ENCODE measurements around the gene PHACTR2. TPM values are rescaled to one million over a fixed set of nuclear protein-coding genes. Genes with fewer than 3 reads are reported as not detected.

Gene PHACTR2
- total RNA-seq, 2 experiments from 2014 or later: 19.6 to 25.0 TPM

- Mint-ChIP-seq H3K27me3 (no peaks in the 10 kb centered on the region), H3K9me3 (no peaks in the 10 kb centered on the region), H3K27ac (no peak overlapping the region), H3K4me1 (ENCODE audit: low read depth) (no peaks in the 10 kb centered on the region), H3K36me3 (ENCODE audit: low read depth) (peaks cover 62% of the 10 kb centered on the region), H3K4me3 (no peak overlapping the region)
- peaks cover 48% of the 10 kb centered on the region for H3K36me3 ChIP-seq (ENCODE audit: insufficient read depth, low read length)
- no peaks in the 10 kb centered on the region for H3K9me3 ChIP-seq (ENCODE audit: control insufficient read depth in 1 of 2, insufficient read depth in 1 of 2, low read length in 2 of 2)
- intact Hi-C loops (cut with DNase I, micrococcal nuclease): no loop called here
- H3K4me3 ChIP-seq (ENCODE audit: low read length): no peak overlapping the region
- no peak for DNase-seq
- POLR2A ChIA-PET: no interaction called here
- no peak overlapping the region for H3K27ac ChIP-seq (ENCODE audit: low read depth in 1 of 2, low read length in 2 of 2)
- H3K27me3 ChIP-seq (ENCODE audit: control insufficient read depth in 1 of 2, insufficient read depth in 2 of 2, low read length in 2 of 2): no peaks in the 10 kb centered on the region
- no peak for TF ChIP-seq CTCF (IDR thresholded peaks at IDR 0.05)
- H3K4me1 ChIP-seq (ENCODE audit: insufficient read depth, low read length): no peaks in the 10 kb centered on the region
- no peak for ATAC-seq (ENCODE audit: poor library complexity)
- CTCF ChIA-PET: no interaction called here
These were observed 95.9 kb downstream of the PHACTR2 start for GRCh38 chr6:143773506-143774150.

DNA sequence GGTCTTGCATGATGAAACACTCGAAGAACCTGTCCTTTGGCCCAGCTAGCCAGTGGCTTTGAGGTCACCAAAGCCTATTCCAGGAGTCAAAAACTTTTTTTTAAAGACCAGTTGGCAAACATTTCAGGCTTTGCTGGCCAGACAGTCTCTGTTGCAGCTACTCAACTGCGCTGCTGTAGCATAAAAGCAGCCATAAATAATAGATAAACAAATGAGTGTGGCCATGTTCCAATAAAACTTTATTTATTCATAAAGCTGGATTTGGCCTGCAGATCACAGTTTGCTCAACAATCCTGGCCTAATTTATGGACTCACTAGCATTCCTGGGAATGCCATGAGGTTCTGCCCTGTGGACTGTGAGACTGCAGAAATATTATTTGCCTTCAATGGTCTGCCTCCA lies 96.6 kb downstream of the PHACTR2 start:
- POLR2A ChIA-PET: no interaction called here

GRCh38 chr6:143775336-143775735 lies 97.6 kb downstream of the PHACTR2 start:
- ChIA-PET POLR2A (no interaction called here), CTCF (no interaction called here)
- no peaks in the 10 kb centered on the region for H3K27me3 ChIP-seq (ENCODE audit: control insufficient read depth in 1 of 2, insufficient read depth in 2 of 2, low read length in 2 of 2)
- H3K36me3 ChIP-seq (ENCODE audit: insufficient read depth, low read length): peaks cover 55% of the 10 kb centered on the region
- no peaks in the 10 kb centered on the region for H3K9me3 ChIP-seq (ENCODE audit: control insufficient read depth in 1 of 2, insufficient read depth in 1 of 2, low read length in 2 of 2)
- Mint-ChIP-seq H3K36me3 (ENCODE audit: low read depth) (peaks cover 64% of the 10 kb centered on the region), H3K4me1 (ENCODE audit: low read depth) (no peaks in the 10 kb centered on the region), H3K27ac (no peak overlapping the region), H3K27me3 (no peaks in the 10 kb centered on the region), H3K9me3 (no peaks in the 10 kb centered on the region), H3K4me3 (no peak overlapping the region)
- no peak overlapping the region for H3K27ac ChIP-seq (ENCODE audit: low read depth in 1 of 2, low read length in 2 of 2)
- TF ChIP-seq CTCF (IDR thresholded peaks at IDR 0.05): no peak
- H3K4me3 ChIP-seq (ENCODE audit: low read length): no peak overlapping the region
- no peak for ATAC-seq (ENCODE audit: poor library complexity)
- intact Hi-C loops (cut with DNase I, micrococcal nuclease): no loop called here
- no peaks in the 10 kb centered on the region for H3K4me1 ChIP-seq (ENCODE audit: insufficient read depth, low read length)
- no peak for DNase-seq

More for the DNA sequence above, 96.6 kb downstream of the PHACTR2 start:
- no peaks in the 10 kb centered on the region for H3K9me3 ChIP-seq (ENCODE audit: control insufficient read depth in 1 of 2, insufficient read depth in 1 of 2, low read length in 2 of 2)
- H3K27me3 ChIP-seq (ENCODE audit: control insufficient read depth in 1 of 2, insufficient read depth in 2 of 2, low read length in 2 of 2): no peaks in the 10 kb centered on the region
- ATAC-seq (ENCODE audit: poor library complexity) (no peak), DNase-seq (no peak)
- TF ChIP-seq CTCF (IDR thresholded peaks at IDR 0.05): no peak
- H3K36me3 ChIP-seq (ENCODE audit: insufficient read depth, low read length): peaks cover 52% of the 10 kb centered on the region
- Mint-ChIP-seq H3K27me3 (no peaks in the 10 kb centered on the region), H3K36me3 (ENCODE audit: low read depth) (peaks cover 63% of the 10 kb centered on the region), H3K9me3 (no peaks in the 10 kb centered on the region), H3K27ac (no peak overlapping the region), H3K4me1 (ENCODE audit: low read depth) (no peaks in the 10 kb centered on the region), H3K4me3 (no peak overlapping the region)
- H3K4me3 ChIP-seq (ENCODE audit: low read length): no peak overlapping the region
- intact Hi-C loops (cut with DNase I, micrococcal nuclease): no loop called here
- no peaks in the 10 kb centered on the region for H3K4me1 ChIP-seq (ENCODE audit: insufficient read depth, low read length)
- CTCF ChIA-PET: no interaction called here
- no peak overlapping the region for H3K27ac ChIP-seq (ENCODE audit: low read depth in 1 of 2, low read length in 2 of 2)

All from CD4-positive, alpha-beta T cell (primary cell).